Measurements from ENCODE around the gene UBE2G1. TPM values are rescaled to one million over a fixed set of nuclear protein-coding genes. Genes with fewer than 3 reads are reported as not detected.
"Not testable (repeated sequence)": the region's sequence is repeated elsewhere in the genome, so short reads cannot be mapped to it uniquely, and the experiment has no call there.

UBE2G1 gene
- polyA plus RNA-seq, 2 donors: 28.4 to 45.7 TPM

DNA sequence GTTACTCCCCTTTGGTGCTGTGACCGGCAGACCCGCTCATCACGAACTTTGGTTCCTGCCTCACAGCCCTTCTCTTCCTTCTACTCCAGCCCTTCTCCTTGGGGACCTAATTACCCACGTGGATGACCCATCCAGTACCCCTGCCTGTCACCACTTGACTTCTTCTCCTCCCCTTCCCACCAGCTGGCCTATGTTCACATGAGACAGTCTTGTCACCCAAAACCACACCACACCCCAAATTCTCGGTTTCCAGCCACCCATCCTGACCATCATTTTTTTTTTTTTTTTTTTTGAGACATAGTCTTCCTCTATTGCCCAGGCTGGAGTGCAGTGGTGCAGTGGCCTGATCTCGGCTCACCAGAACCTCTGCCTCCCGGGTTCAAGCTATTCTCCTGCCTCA is 10.8 kb upstream of the UBE2G1 start:
- H3K36me3 ChIP-seq (ENCODE audit: control insufficient read depth in 2 of 2, insufficient read depth in 2 of 2, low read length in 1 of 2); H3K4me1 ChIP-seq (ENCODE audit: control insufficient read depth in 2 of 2, insufficient read depth in 2 of 2, low read length in 1 of 2); H3K9me3 ChIP-seq (ENCODE audit: control insufficient read depth in 2 of 2, insufficient read depth in 1 of 2, low read depth in 1 of 2, low read length in 1 of 2); H3K27me3 ChIP-seq (ENCODE audit: control insufficient read depth in 1 of 2, insufficient read depth in 2 of 2, low read length in 2 of 2); H3K27ac ChIP-seq (ENCODE audit: low read depth in 2 of 2, low read length in 1 of 2); H3K4me3 ChIP-seq (ENCODE audit: low read depth in 1 of 2, low read length in 2 of 2): not testable (repeated sequence)
- WGBS, 2 donors: 83 to 85% methylated on average over 7 of the region's 7 CpGs

DNA sequence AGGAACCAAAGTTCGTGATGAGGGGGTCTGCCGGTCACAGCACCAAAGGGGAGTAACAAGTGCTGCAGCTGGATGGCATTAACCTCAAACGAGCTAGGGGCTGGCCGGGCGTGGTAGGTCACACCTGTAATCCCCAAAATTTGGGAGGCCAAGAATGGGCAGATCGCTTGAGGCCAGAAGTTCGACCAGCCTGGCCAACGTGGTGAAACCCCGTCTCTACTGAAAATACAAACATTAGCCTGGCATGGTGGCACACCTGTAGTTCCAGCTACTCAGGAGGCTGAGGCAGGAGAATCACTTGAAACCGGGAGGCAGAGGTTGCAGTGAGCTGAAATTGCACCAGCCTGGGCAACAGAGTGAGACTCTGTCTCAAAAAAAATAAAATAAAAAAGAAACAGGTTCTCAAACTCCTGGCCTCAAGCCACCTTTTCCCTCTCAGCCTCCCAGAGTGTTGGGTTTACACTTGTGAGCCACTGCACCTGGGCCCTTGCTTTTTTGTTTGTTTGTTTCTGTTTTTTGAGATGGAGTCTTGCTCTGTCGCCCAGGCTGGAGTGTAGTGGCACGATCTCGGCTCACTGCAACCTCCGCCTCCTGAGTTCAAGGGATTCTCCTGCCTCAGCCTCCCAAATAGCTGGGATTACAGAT is 9.4 kb upstream of the UBE2G1 start:
- H3K9me3 ChIP-seq (ENCODE audit: control insufficient read depth in 2 of 2, insufficient read depth in 1 of 2, low read depth in 1 of 2, low read length in 1 of 2); H3K27ac ChIP-seq (ENCODE audit: low read depth in 2 of 2, low read length in 1 of 2); H3K4me1 ChIP-seq (ENCODE audit: control insufficient read depth in 2 of 2, insufficient read depth in 2 of 2, low read length in 1 of 2); H3K27me3 ChIP-seq (ENCODE audit: control insufficient read depth in 1 of 2, insufficient read depth in 2 of 2, low read length in 2 of 2); H3K4me3 ChIP-seq (ENCODE audit: low read depth in 1 of 2, low read length in 2 of 2); H3K36me3 ChIP-seq (ENCODE audit: control insufficient read depth in 2 of 2, insufficient read depth in 2 of 2, low read length in 1 of 2): not testable (repeated sequence)
- 82 to 84% methylated on average over 13 to 14 of the region's 14 CpGs for WGBS, 2 donors

DNA sequence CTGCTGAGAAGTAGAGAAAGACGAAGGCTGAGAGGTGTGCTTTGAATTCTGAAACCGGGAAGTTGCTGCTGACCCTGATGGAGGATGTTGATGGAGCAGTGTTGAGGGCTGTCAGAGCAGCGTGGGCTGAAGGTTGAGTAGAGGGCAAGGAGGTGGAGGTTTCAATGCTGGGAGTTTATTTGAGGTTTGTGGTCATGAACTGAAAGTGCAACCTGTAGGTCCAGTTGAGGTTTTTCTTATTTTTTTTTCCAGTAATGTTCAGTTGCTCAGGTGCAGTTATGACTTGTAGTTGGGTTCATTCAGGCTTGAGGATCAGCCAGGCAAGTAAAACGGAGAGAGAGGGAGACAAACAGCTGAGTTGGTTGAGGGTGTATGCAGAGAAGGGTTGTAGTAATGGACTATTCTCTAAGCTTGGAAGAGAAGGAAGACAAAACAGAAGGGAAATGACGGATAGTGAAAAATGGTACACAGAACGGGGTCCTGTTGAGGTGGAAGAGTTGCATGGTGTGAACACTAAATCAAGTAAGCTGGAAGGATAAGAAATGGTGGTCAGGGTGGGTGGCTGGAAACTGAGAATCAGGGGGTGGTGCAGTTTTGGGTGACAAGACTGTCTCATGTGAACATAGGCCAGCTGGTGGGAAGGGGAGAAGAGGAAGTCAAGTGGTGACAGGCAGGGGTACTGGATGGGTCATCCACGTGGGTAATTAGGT is 8.7 kb upstream of the UBE2G1 start:
- no peaks in the 10 kb centered on the region for H3K9me3 ChIP-seq (ENCODE audit: control insufficient read depth in 2 of 2, insufficient read depth in 1 of 2, low read depth in 1 of 2, low read length in 1 of 2)
- H3K36me3 ChIP-seq (ENCODE audit: control insufficient read depth in 2 of 2, insufficient read depth in 2 of 2, low read length in 1 of 2): no peaks in the 10 kb centered on the region
- no peak overlapping the region for H3K4me3 ChIP-seq (ENCODE audit: low read depth in 1 of 2, low read length in 2 of 2)
- H3K4me1 ChIP-seq (ENCODE audit: control insufficient read depth in 2 of 2, insufficient read depth in 2 of 2, low read length in 1 of 2): no peaks in the 10 kb centered on the region
- no peak overlapping the region for H3K27ac ChIP-seq (ENCODE audit: low read depth in 2 of 2, low read length in 1 of 2)
- WGBS, 2 donors: 61 to 69% methylated on average over 7 of the region's 7 CpGs
- H3K27me3 ChIP-seq (ENCODE audit: control insufficient read depth in 1 of 2, insufficient read depth in 2 of 2, low read length in 2 of 2): no peaks in the 10 kb centered on the region

DNA sequence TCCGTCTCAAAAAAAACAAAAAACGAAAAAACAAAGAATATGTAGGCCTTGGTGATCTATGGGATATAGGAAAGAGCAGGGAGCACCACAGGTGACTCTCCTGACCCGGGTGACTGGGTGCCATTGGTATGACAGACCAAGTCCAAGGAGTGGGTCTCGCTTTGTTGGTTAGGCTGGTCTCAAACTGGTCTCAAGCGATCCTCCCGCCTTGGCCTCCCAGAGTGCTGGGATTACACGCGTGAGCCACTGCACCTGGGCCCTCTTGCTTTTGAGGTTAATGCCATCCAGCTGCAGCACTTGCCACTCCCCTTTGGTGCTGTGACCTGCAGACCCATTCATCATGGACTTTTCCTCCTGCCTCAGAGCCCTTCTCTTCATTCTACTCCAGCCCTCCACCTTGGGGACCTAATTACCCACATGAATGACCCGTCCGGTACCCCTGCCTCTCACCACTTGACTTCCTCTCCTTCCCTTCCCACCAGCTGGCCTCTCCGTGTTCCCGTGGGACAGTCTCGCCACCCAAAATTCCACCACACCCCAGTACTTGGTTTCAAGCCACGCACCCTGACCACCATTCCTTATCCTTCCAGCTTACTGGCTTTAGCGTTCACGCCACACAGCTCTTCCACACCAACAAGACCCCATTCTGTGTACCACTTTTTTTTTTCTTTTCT is 3.2 kb upstream of the UBE2G1 start:
- 91 to 92% methylated on average over 16 of the region's 16 CpGs for WGBS, 2 donors
- H3K4me3 ChIP-seq (ENCODE audit: low read depth in 1 of 2, low read length in 2 of 2): no peak overlapping the region
- H3K9me3 ChIP-seq (ENCODE audit: control insufficient read depth in 2 of 2, insufficient read depth in 1 of 2, low read depth in 1 of 2, low read length in 1 of 2): no peaks in the 10 kb centered on the region
- H3K36me3 ChIP-seq (ENCODE audit: control insufficient read depth in 2 of 2, insufficient read depth in 2 of 2, low read length in 1 of 2): no peaks in the 10 kb centered on the region
- H3K27me3 ChIP-seq (ENCODE audit: control insufficient read depth in 1 of 2, insufficient read depth in 2 of 2, low read length in 2 of 2): no peaks in the 10 kb centered on the region
- peak overlapping the region in 1 of 2 donors; percentile 9 for H3K27ac ChIP-seq (ENCODE audit: low read depth in 2 of 2, low read length in 1 of 2)
- H3K4me1 ChIP-seq (ENCODE audit: control insufficient read depth in 2 of 2, insufficient read depth in 2 of 2, low read length in 1 of 2): peaks cover 0 to 5% of the 10 kb centered on the region in 2 donors

DNA sequence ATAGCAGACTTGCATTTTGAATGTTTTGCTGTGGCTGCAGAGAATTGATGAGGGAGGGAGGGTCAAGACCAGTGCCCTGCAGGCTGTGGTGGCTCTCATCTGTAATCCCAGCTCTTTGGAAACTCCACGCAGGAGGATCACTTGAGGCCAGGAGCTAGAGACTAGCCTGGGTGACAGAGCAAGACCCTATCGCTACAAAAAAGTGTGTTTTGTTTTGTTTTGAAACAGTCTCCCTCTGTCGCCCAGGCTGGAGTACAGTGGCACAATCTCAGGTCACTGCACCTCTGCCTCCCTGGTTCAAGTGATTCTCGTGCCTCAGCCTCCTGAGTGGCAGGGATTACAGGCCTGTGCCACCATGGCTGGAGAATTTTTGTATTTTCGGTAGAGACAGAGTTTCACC is 1.9 kb upstream of the UBE2G1 start:
- Histone ChIP-seq H3K36me3 (ENCODE audit: control insufficient read depth in 2 of 2, insufficient read depth in 2 of 2, low read length in 1 of 2) (no peaks in the 10 kb centered on the region), H3K9me3 (ENCODE audit: control insufficient read depth in 2 of 2, insufficient read depth in 1 of 2, low read depth in 1 of 2, low read length in 1 of 2) (no peaks in the 10 kb centered on the region), H3K27ac (ENCODE audit: low read depth in 2 of 2, low read length in 1 of 2) (no peak overlapping the region), H3K4me1 (ENCODE audit: control insufficient read depth in 2 of 2, insufficient read depth in 2 of 2, low read length in 1 of 2) (peaks cover 0 to 5% of the 10 kb centered on the region in 2 donors), H3K4me3 (ENCODE audit: low read depth in 1 of 2, low read length in 2 of 2) (no peak overlapping the region), H3K27me3 (ENCODE audit: control insufficient read depth in 1 of 2, insufficient read depth in 2 of 2, low read length in 2 of 2) (no peaks in the 10 kb centered on the region)
- WGBS, 2 donors: 88 to 90% methylated on average over 5 of the region's 5 CpGs

DNA sequence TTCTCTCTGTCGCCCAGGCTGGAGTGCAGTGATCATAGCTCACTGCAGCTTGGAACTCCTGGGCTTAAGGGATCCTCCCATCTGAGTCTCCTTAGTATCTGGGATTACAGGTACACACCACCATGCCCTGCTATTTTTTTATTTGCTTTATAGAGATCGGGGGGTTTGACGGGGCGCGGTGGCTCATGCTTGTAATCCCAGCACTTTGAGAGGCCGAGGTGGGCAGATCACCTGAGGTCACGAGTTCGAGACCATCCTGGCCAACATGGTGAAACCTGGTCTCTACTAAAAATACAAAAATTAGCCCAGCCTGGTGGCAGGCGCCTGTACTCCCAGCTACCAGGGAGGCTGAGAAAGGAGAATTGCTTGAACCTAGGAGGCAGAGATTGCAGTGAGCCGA is 702 bp upstream of the UBE2G1 start:
- not testable (repeated sequence) for H3K36me3 ChIP-seq (ENCODE audit: control insufficient read depth in 2 of 2, insufficient read depth in 2 of 2, low read length in 1 of 2); H3K27me3 ChIP-seq (ENCODE audit: control insufficient read depth in 1 of 2, insufficient read depth in 2 of 2, low read length in 2 of 2); H3K4me3 ChIP-seq (ENCODE audit: low read depth in 1 of 2, low read length in 2 of 2); H3K4me1 ChIP-seq (ENCODE audit: control insufficient read depth in 2 of 2, insufficient read depth in 2 of 2, low read length in 1 of 2); H3K9me3 ChIP-seq (ENCODE audit: control insufficient read depth in 2 of 2, insufficient read depth in 1 of 2, low read depth in 1 of 2, low read length in 1 of 2)
- peak overlapping the region; percentile 86 to 99 for H3K27ac ChIP-seq (ENCODE audit: low read depth in 2 of 2, low read length in 1 of 2)
- WGBS, 2 donors: 98 to 99% methylated on average over 10 of the region's 10 CpGs

DNA sequence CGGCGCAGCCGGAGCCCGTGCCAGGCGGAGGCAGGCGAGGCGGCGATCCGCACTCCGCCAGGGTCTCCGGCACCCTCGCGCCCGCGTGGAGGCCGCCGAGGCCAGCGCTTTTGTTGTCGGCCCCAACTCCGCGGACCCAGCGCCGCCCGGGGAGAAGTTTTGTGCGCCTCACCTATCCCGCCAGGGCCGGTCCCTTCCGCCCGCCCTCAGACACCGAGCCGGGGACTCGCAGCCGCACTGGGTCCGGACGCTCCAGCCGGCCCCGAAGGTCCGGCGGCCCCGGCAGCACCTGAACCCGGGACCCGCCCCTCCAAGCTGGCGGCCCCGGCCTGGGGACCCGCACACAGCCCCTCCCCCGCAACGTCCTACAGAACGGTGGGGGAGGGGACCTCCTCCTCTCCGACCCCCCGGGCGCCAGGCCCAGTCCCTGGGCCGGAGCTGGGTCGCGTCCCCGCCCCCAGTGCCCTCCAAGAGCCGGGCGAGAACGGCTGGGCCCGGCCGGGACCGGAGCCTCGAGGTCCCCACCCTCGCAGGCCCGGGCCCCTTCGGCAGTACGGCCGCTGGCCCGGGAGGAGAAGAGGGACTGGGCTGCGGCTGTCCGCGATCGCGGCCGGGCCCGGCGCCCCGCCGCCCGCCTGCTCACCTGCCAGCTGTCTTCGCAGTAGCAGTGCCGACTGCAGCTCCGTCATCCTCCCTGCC is 698 bp downstream of the UBE2G1 start:
- H3K9me3 ChIP-seq (ENCODE audit: control insufficient read depth in 2 of 2, insufficient read depth in 1 of 2, low read depth in 1 of 2, low read length in 1 of 2): no peaks in the 10 kb centered on the region
- H3K36me3 ChIP-seq (ENCODE audit: control insufficient read depth in 2 of 2, insufficient read depth in 2 of 2, low read length in 1 of 2): peaks cover 0 to 2% of the 10 kb centered on the region in 2 donors
- peak overlapping the region; percentile 97 to 99 for H3K27ac ChIP-seq (ENCODE audit: low read depth in 2 of 2, low read length in 1 of 2)
- peaks cover 0 to 5% of the 10 kb centered on the region in 2 donors for H3K4me1 ChIP-seq (ENCODE audit: control insufficient read depth in 2 of 2, insufficient read depth in 2 of 2, low read length in 1 of 2)
- H3K4me3 ChIP-seq (ENCODE audit: low read depth in 1 of 2, low read length in 2 of 2): peak overlapping the region; percentile 96 to 98
- H3K27me3 ChIP-seq (ENCODE audit: control insufficient read depth in 1 of 2, insufficient read depth in 2 of 2, low read length in 2 of 2): no peaks in the 10 kb centered on the region
- WGBS, 2 donors: 0 to 1% methylated on average over 63 to 82 of the region's 82 CpGs

DNA sequence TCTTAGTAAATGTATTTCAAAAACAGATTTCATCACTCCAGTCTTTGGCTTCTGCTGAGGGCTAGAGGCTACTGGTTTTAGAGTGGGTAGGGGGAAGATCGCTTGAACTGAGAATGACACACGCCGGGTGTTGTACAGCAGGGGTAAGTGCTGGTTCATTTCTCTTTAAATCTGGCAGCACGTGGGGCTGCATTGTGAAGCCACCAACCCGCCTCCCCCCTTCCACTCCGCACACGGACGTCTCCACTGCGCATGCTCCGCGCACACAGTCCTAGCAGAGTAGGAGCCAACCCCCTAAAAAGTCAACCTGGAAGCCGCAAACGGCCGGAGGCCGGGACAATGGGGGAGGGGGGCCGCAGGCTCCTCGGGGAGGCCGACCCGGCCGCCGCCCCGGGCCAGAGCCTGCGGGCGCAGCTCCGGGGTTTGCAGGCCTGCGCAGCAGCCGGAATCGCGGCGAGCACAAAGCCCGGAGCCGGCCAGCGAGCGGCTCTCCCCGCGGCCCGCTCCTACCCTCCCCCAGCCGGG is 1.3 kb downstream of the UBE2G1 start:
- Histone ChIP-seq H3K27me3 (ENCODE audit: control insufficient read depth in 1 of 2, insufficient read depth in 2 of 2, low read length in 2 of 2) (no peaks in the 10 kb centered on the region), H3K36me3 (ENCODE audit: control insufficient read depth in 2 of 2, insufficient read depth in 2 of 2, low read length in 1 of 2) (peaks cover 0 to 3% of the 10 kb centered on the region in 2 donors), H3K4me1 (ENCODE audit: control insufficient read depth in 2 of 2, insufficient read depth in 2 of 2, low read length in 1 of 2) (peaks cover 0 to 5% of the 10 kb centered on the region in 2 donors), H3K4me3 (ENCODE audit: low read depth in 1 of 2, low read length in 2 of 2) (peak overlapping the region; percentile 96 to 98), H3K9me3 (ENCODE audit: control insufficient read depth in 2 of 2, insufficient read depth in 1 of 2, low read depth in 1 of 2, low read length in 1 of 2) (no peaks in the 10 kb centered on the region), H3K27ac (ENCODE audit: low read depth in 2 of 2, low read length in 1 of 2) (peak overlapping the region; percentile 97 to 99)
- WGBS, 2 donors: 0% methylated on average over 32 to 38 of the region's 38 CpGs

DNA sequence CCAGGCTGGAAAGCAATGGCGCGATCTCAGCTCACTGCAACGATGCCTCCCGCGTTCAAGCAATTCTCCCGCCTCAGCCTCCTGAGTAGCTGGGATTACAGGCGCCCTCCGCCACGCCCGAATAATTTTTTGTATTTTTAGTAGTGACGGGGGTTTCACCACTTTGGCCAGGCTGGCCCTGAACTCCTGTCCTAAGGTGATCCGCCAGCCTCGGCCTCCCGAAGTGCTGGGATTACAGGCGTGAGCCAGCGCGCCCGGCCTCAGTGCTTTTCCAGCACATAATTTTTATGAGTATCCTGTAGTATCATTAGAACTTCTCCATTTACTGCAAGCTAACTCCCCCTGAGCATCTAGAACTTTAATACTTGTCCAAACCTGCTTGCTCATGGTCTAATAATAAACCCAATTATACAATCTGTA is 1.8 kb downstream of the UBE2G1 start:
- peaks cover 0 to 3% of the 10 kb centered on the region in 2 donors for H3K36me3 ChIP-seq (ENCODE audit: control insufficient read depth in 2 of 2, insufficient read depth in 2 of 2, low read length in 1 of 2)
- H3K4me3 ChIP-seq (ENCODE audit: low read depth in 1 of 2, low read length in 2 of 2): peak overlapping the region; percentile 96 to 98
- peak overlapping the region; percentile 78 to 99 for H3K27ac ChIP-seq (ENCODE audit: low read depth in 2 of 2, low read length in 1 of 2)
- no peaks in the 10 kb centered on the region for H3K9me3 ChIP-seq (ENCODE audit: control insufficient read depth in 2 of 2, insufficient read depth in 1 of 2, low read depth in 1 of 2, low read length in 1 of 2)
- H3K27me3 ChIP-seq (ENCODE audit: control insufficient read depth in 1 of 2, insufficient read depth in 2 of 2, low read length in 2 of 2): no peaks in the 10 kb centered on the region
- 53% methylated on average over 18 of the region's 18 CpGs for WGBS, 2 donors
- peaks cover 0 to 1% of the 10 kb centered on the region in 2 donors for H3K4me1 ChIP-seq (ENCODE audit: control insufficient read depth in 2 of 2, insufficient read depth in 2 of 2, low read length in 1 of 2)
